Panc1 (cell line): ENCODE results near the gene TMTC1. TPM values are rescaled to one million over a fixed set of nuclear protein-coding genes. Genes with fewer than 3 reads are reported as not detected.

ENCODE experiments used
- ATAC-seq: fragments of 200-7000 bp; cut with Tn5 transposase; 2 replicates; pipeline ENCODE4 v1.9.1; 2020; ENCODE audit warnings: mild to moderate bottlenecking, moderate library complexity
- BruUV-seq: library from RNA; stranded (reverse); fragments of 400-500 nt; replicated peaks from 2 replicates; lab custom pipeline; 2021; lab: Mats Ljungman, UMichigan
- CTCF ChIA-PET: fragments of 300-600 bp; sonication (Branson Sonifier 250); formaldehyde crosslinking; loops from one replicate; lab custom pipeline; 2022; ENCODE audit warnings: antibody characterized with exemption; lab: Charles Lee
- POLR2A ChIA-PET: fragments of 300-600 bp; sonication (Branson Sonifier 250); formaldehyde crosslinking; loops from one replicate; lab custom pipeline; 2022; ENCODE audit warnings: antibody characterized with exemption; lab: Charles Lee
- DNase-seq: peaks from one replicate; pipeline ENCODE4 v3.0.0-alpha.2; 2010; ENCODE audit warnings: low read depth, low spot score
- H3K27ac ChIP-seq: 2 replicates; pipeline ENCODE4 v1.5.1; 2011; ENCODE audit warnings: mild to moderate bottlenecking, low read length, inconsistent platforms
- H3K27me3 ChIP-seq: fragments of 200-500 bp; sonication (Bioruptor generic); 2 replicates; pipeline ENCODE4 v1.6.0; 2014; ENCODE audit warnings: low read length, inconsistent platforms; ENCODE audit not compliant: control insufficient read depth, insufficient read depth
- H3K36me3 ChIP-seq: fragments of 200-500 bp; sonication (Bioruptor generic); 2 replicates; pipeline ENCODE4 v1.5.1; 2014; ENCODE audit warnings: inconsistent platforms, mild to moderate bottlenecking, low read length, moderate library complexity; ENCODE audit not compliant: control insufficient read depth, insufficient read depth
- H3K4me1 ChIP-seq: 2 replicates; pipeline ENCODE4 v1.5.1; 2011; ENCODE audit warnings: inconsistent platforms, mild to moderate bottlenecking, low read length, moderate library complexity; ENCODE audit not compliant: control insufficient read depth, insufficient read depth
- H3K4me3 ChIP-seq, 2 experiments: 2 replicates each; pipeline ENCODE4 v1.5.1; 2011 to 2012; ENCODE audit warnings: low read depth in 2 of 2, low read length in 2 of 2, mild to moderate bottlenecking in 2 of 2, inconsistent platforms in 1 of 2, moderate library complexity in 1 of 2
- H3K9me3 ChIP-seq: fragments of 200-500 bp; sonication (Bioruptor generic); 2 replicates; pipeline ENCODE4 v1.5.1; 2014; ENCODE audit warnings: low read depth, mild to moderate bottlenecking, inconsistent platforms, low read length, moderate library complexity; ENCODE audit not compliant: control insufficient read depth, insufficient read depth
- CTCF ChIP-seq: fragments of 450-650 bp; IDR thresholded peaks from 2 replicates; pipeline ENCODE4 v1.5.1; 2017; ENCODE audit warnings: mild to moderate bottlenecking
- POLR2AphosphoS5 ChIP-seq: IDR thresholded peaks from 2 replicates; pipeline ENCODE4 v1.6.1; 2012; ENCODE audit warnings: mild to moderate bottlenecking, low read depth, low read length, moderate library complexity
- REST ChIP-seq, 2 experiments: IDR thresholded peaks; 2 replicates each; pipeline ENCODE4 v1.6.1; 2011 to 2012; ENCODE audit warnings: low read depth in 2 of 2, control low read depth in 1 of 2, low read length in 1 of 2, mild to moderate bottlenecking in 1 of 2, moderate library complexity in 1 of 2; ENCODE audit not compliant: insufficient read depth in 1 of 2
- SIN3A ChIP-seq: IDR thresholded peaks from 2 replicates; pipeline ENCODE4 v1.6.1; 2012; ENCODE audit warnings: low read depth, mild to moderate bottlenecking, low read length, moderate library complexity, borderline replicate concordance; ENCODE audit not compliant: insufficient read depth
- TCF7L2 ChIP-seq: IDR thresholded peaks from 2 replicates; pipeline ENCODE4 v1.6.1; 2011; ENCODE audit warnings: mild to moderate bottlenecking, low read depth, low read length, inconsistent platforms
- in situ Hi-C: cut with HindIII; loops from 2 replicates; pipeline ENCODE4 v1.10.0; 2016; ENCODE audit warnings: low sequenced_read_pairs, low pct_unique_long_range_greater_than_20kb
- intact Hi-C: fragments of 100-400 bp; cut with micrococcal nuclease; formaldehyde crosslinking; loops from one replicate; pipeline ENCODE4 v1.10.0; 2022; ENCODE audit not compliant: unreplicated experiment
- total RNA-seq: library from RNA; stranded (reverse); gene quantifications from one replicate; pipeline ENCODE4 v1.2.1, GENCODE V29; 2021; ENCODE audit not compliant: unreplicated experiment

TMTC1 gene
- total RNA-seq, 1 experiment from 2014 or later: 0.28 TPM

DNA sequence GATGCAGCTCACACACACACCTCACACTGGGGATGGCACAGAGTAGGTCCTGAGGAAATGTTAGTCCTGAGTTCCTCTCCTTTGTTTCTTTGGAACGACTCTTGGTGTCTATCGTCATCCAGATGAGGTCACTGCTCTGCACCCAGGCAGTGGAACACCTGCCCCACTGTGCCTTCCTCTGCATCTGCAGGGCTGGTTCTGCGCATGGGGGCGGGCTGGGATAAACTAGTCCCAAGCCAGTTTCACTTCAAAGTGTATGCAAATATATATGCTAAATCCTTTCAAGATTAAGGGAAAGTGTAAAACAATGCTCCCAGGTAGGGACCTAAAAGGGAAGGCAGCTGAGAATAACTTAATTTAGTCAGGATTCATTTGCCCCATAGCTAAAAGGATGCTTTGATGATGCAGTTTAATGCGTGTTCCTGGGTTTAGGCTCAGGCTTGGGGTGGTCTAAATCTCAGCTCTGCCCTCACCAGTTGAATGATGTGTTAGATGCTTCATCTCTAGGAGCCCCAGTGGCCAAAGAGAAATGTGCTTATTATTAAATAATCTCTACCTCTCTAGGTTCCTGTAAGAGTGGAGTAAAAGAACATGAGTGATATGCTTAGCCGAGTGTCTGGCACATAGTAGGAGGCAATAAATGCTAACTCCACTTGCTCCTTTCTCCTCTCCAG is 239.2 kb downstream of the TMTC1 start:
- in situ Hi-C loops: no loop called here
- ATAC-seq: no peak

GRCh38 chr12:29543036-29543435 is 240.7 kb downstream of the TMTC1 start:
- in situ Hi-C loops: no loop called here

More for the DNA sequence above, 239.2 kb downstream of the TMTC1 start:
- no peaks in the 10 kb centered on the region for H3K9me3 ChIP-seq
- intact Hi-C loops: loop anchor here (10.0 kb wide), 1 partner anchor 1260 kb away; no protein-coding TSS in a partner anchor
- DNase-seq: no peak
- no peak overlapping the region for H3K27ac ChIP-seq
- POLR2A ChIA-PET: no interaction called here
- no TSS peak for BruUV-seq
- CTCF ChIA-PET: no interaction called here
- no peak for TF ChIP-seq POLR2AphosphoS5
- no peak for TF ChIP-seq CTCF
- no peak for TF ChIP-seq REST (IDR thresholded peaks at IDR 0.05; ENCODE audit: insufficient read depth in 1 of 2, low read depth in 2 of 2, low read length in 1 of 2)
- no peak for TF ChIP-seq SIN3A
- TF ChIP-seq TCF7L2: no peak
- no peak overlapping the region; a peak in 1 of 4 replicates for H3K4me3 ChIP-seq
- no peaks in the 10 kb centered on the region for H3K4me1 ChIP-seq
- peaks cover 6% of the 10 kb centered on the region; the same call in 1 of the 2 replicates for H3K27me3 ChIP-seq
- H3K36me3 ChIP-seq: no peaks in the 10 kb centered on the region

More at GRCh38 chr12:29543036-29543435, 240.7 kb downstream of the TMTC1 start:
- no peak for ATAC-seq
- intact Hi-C loops: loop anchor here (10.0 kb wide), 1 partner anchor 1262 kb away; no protein-coding TSS in a partner anchor
- ChIA-PET POLR2A (no interaction called here), CTCF (no interaction called here)
- Histone ChIP-seq H3K36me3 (no peaks in the 10 kb centered on the region), H3K4me1 (no peaks in the 10 kb centered on the region), H3K9me3 (no peaks in the 10 kb centered on the region), H3K27me3 (peaks cover 6% of the 10 kb centered on the region; the same call in 1 of the 2 replicates), H3K27ac (no peak overlapping the region), H3K4me3 (no peak overlapping the region)
- no peak for DNase-seq
- TF ChIP-seq TCF7L2: no peak
- no peak for TF ChIP-seq REST (IDR thresholded peaks at IDR 0.05; ENCODE audit: insufficient read depth in 1 of 2, low read depth in 2 of 2, low read length in 1 of 2)
- no peak for TF ChIP-seq CTCF
- TF ChIP-seq POLR2AphosphoS5: no peak
- BruUV-seq: no TSS peak
